Esophagus squamous epithelium (tissue), 4 donors: ENCODE data around the gene OR11H6.

Source experiments
- CTCF ChIP-seq, 6 experiments: fragments of 450-650 bp in 4 of 6; fragments of 200-600 bp in 2 of 6; sonication (generic) in 2 of 6; IDR thresholded peaks; one replicate each; pipeline ENCODE4 v1.5.1; 2016 to 2019; ENCODE audit warnings: antibody characterized with exemption in 6 of 6, mild to moderate bottlenecking in 4 of 6, moderate library complexity in 4 of 6
- POLR2A ChIP-seq, 4 donors: fragments of 450-650 bp; IDR thresholded peaks; one replicate each; pipeline ENCODE4 v1.6.1; 2017; ENCODE audit warnings: antibody characterized with exemption in 4 of 4, mild to moderate bottlenecking in 4 of 4, moderate library complexity in 3 of 4

DNA sequence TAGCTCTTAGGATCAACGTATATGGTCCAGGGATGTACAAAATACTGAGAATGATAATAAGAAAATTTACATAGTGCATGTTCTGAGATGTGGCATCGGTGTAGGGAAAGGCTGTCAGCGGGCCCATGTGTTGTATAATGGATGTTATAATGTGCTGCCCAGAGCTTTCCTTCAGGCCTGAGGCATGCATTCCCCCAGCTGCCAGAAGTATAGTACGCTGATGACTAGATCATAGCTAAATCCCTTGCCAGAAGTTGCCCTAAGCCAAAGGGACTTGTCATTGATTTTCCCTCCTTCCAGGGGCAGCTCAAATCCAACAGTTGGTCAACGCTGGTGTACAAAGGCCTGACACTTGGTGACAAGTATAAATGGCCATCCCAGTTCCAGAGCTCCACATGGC lies 39.3 kb upstream of the OR11H6 start:
- TF ChIP-seq CTCF (IDR thresholded peaks at IDR 0.05) = no peak
- no peak for TF ChIP-seq POLR2A (IDR thresholded peaks at IDR 0.05)
